GM23338 (cell line): ENCODE data around the gene PXK. TPM values are rescaled to one million over a fixed set of nuclear protein-coding genes. Genes with fewer than 3 reads are reported as not detected.

Source experiments
- ATAC-seq: fragments of 200-7000 bp; cut with Tn5 transposase; 3 replicates; pipeline ENCODE4 v1.9.1; 2020
- DNase-seq: peaks from one replicate; pipeline ENCODE4 v3.0.0-alpha.2; 2015; ENCODE audit warnings: low spot score
- H2AFZ ChIP-seq: fragments of 200-600 bp; sonication (generic); 2 replicates; pipeline ENCODE4 v1.8.0; 2016; ENCODE audit warnings: antibody characterized with exemption, mild to moderate bottlenecking, moderate library complexity
- H3F3A ChIP-seq: fragments of 200-600 bp; sonication (generic); replicated peaks from 2 replicates; pipeline ENCODE4 v1.8.0; 2017; ENCODE audit warnings: antibody characterized with exemption, mixed run types, low read depth
- H3K27ac ChIP-seq: fragments of 200-600 bp; sonication (generic); 2 replicates; pipeline ENCODE4 v1.6.1; 2016; ENCODE audit warnings: low read depth
- H3K27me3 ChIP-seq: fragments of 200-600 bp; sonication (generic); 2 replicates; pipeline ENCODE4 v1.8.0; 2016; ENCODE audit warnings: mild to moderate bottlenecking, mixed run types, moderate library complexity; ENCODE audit not compliant: insufficient read depth
- H3K36me3 ChIP-seq: fragments of 200-600 bp; sonication (generic); 2 replicates; pipeline ENCODE4 v1.8.0; 2016; ENCODE audit warnings: mild to moderate bottlenecking; ENCODE audit not compliant: insufficient read depth
- H3K4me1 ChIP-seq: fragments of 200-600 bp; sonication (generic); 2 replicates; pipeline ENCODE4 v1.8.0; 2016; ENCODE audit warnings: mild to moderate bottlenecking, moderate library complexity; ENCODE audit not compliant: insufficient read depth
- H3K4me2 ChIP-seq: fragments of 200-600 bp; sonication (generic); 2 replicates; pipeline ENCODE4 v1.7.1; 2017; ENCODE audit warnings: mixed run types
- H3K4me3 ChIP-seq: fragments of 200-600 bp; sonication (generic); 2 replicates; pipeline ENCODE4 v1.6.1; 2016; ENCODE audit warnings: mixed run types
- H3K79me2 ChIP-seq: fragments of 200-600 bp; sonication (generic); replicated peaks from 2 replicates; pipeline ENCODE4 v1.8.0; 2017; ENCODE audit warnings: mild to moderate bottlenecking; ENCODE audit not compliant: insufficient read depth
- H3K9me2 ChIP-seq: fragments of 200-600 bp; sonication (generic); 2 replicates; pipeline ENCODE4 v1.8.0; 2017; ENCODE audit not compliant: insufficient read depth
- H4K20me1 ChIP-seq: fragments of 200-600 bp; sonication (generic); replicated peaks from 2 replicates; pipeline ENCODE4 v1.8.0; 2017; ENCODE audit warnings: mild to moderate bottlenecking; ENCODE audit not compliant: insufficient read depth
- H3K27ac Mint-ChIP-seq: 2 replicates; pipeline ENCODE4 v1.8.0; 2020; ENCODE audit warnings: inconsistent platforms, mild to moderate bottlenecking, moderate library complexity, mixed read lengths
- H3K27me3 Mint-ChIP-seq: 3 replicates; pipeline ENCODE4 v1.8.0; 2022; ENCODE audit warnings: low read depth, mild to moderate bottlenecking, moderate library complexity, mixed read lengths, inconsistent platforms; ENCODE audit not compliant: insufficient read depth, poor library complexity
- H3K36me3 Mint-ChIP-seq: 3 replicates; pipeline ENCODE4 v1.8.0; 2021; ENCODE audit warnings: low read depth, mild to moderate bottlenecking, inconsistent platforms, moderate library complexity, mixed read lengths
- H3K4me1 Mint-ChIP-seq: 3 replicates; pipeline ENCODE4 v1.8.0; 2020; ENCODE audit warnings: mild to moderate bottlenecking, inconsistent platforms, mixed read lengths
- H3K4me3 Mint-ChIP-seq: 3 replicates; pipeline ENCODE4 v1.8.0; 2021; ENCODE audit warnings: moderate library complexity, mild to moderate bottlenecking, inconsistent platforms, mixed read lengths
- H3K9me3 Mint-ChIP-seq: 3 replicates; pipeline ENCODE4 v1.8.0; 2020; ENCODE audit warnings: moderate library complexity, mild to moderate bottlenecking, inconsistent platforms, mixed read lengths
- CREB1 ChIP-seq: fragments of 250-450 bp; sonication (Bioruptor Pico); IDR thresholded peaks from 2 replicates; pipeline ENCODE4 v1.5.0; 2020; ENCODE audit warnings: low read depth, mild to moderate bottlenecking, moderate library complexity
- CTCF ChIP-seq, 2 experiments: fragments of 200-600 bp in 1 of 2; sonication (generic) in 1 of 2; conservative IDR thresholded peaks; 2 replicates each; pipeline versions ENCODE4 v1.5.1 to v1.6.1; 2016 to 2017; ENCODE audit warnings: antibody characterized with exemption in 2 of 2, low read depth in 2 of 2, mild to moderate bottlenecking in 2 of 2, moderate library complexity in 1 of 2
- ETS1 ChIP-seq: IDR thresholded peaks from 2 replicates; pipeline ENCODE4 v1.6.1; 2016; ENCODE audit warnings: antibody characterized with exemption
- EZH2 ChIP-seq: fragments of 200-600 bp; sonication (generic); IDR thresholded peaks from one replicate; pipeline ENCODE4 v1.8.0; 2017; ENCODE audit warnings: antibody characterized with exemption, mild to moderate bottlenecking, low read depth; ENCODE audit not compliant: unreplicated experiment
- EZH2phosphoT487 ChIP-seq: fragments of 200-600 bp; sonication (generic); IDR thresholded peaks from one replicate; pipeline ENCODE4 v1.8.1; 2018; ENCODE audit warnings: antibody characterized with exemption; ENCODE audit not compliant: unreplicated experiment
- JUNB ChIP-seq: IDR thresholded peaks from one replicate; pipeline ENCODE4 v1.6.1; 2016; ENCODE audit warnings: antibody characterized with exemption; ENCODE audit not compliant: unreplicated experiment
- NANOG ChIP-seq: IDR thresholded peaks from 2 replicates; pipeline ENCODE4 v1.6.1; 2016; ENCODE audit warnings: antibody characterized with exemption, borderline replicate concordance
- POLR2AphosphoS5 ChIP-seq: IDR thresholded peaks from 2 replicates; pipeline ENCODE4 v1.6.1; 2016; ENCODE audit warnings: antibody characterized with exemption, low read depth
- REST ChIP-seq: IDR thresholded peaks from one replicate; pipeline ENCODE4 v1.6.1; 2018; ENCODE audit warnings: antibody characterized with exemption; ENCODE audit not compliant: unreplicated experiment
- STAT1 ChIP-seq: IDR thresholded peaks from one replicate; pipeline ENCODE4 v1.6.1; 2016; ENCODE audit warnings: antibody characterized with exemption; ENCODE audit not compliant: unreplicated experiment
- ZNF114 ChIP-seq: fragments of 250-450 bp; sonication (Bioruptor Pico); IDR thresholded peaks from 2 replicates; pipeline ENCODE4 v1.5.0; 2020; ENCODE audit warnings: mild to moderate bottlenecking, moderate library complexity
- ZNF331 ChIP-seq: fragments of 250-450 bp; sonication (Bioruptor Pico); IDR thresholded peaks from 2 replicates; pipeline ENCODE4 v1.5.0; 2020; ENCODE audit warnings: low read depth, mild to moderate bottlenecking, moderate library complexity
- ZNF462 ChIP-seq: fragments of 250-450 bp; sonication (Bioruptor Pico); IDR thresholded peaks from 2 replicates; pipeline ENCODE4 v1.5.0; 2020; ENCODE audit warnings: mild to moderate bottlenecking, moderate library complexity
- polyA plus RNA-seq: library from polyadenylated mRNA; unstranded; fragments of >200 nt; fragmentation: Nextera tagmentation; extraction: Ambion mirVana; gene quantifications from 2 replicates; pipeline ENCODE4 v1.2.1, GENCODE V29; 2016
- total RNA-seq: library from RNA; depleted of rRNA; stranded (reverse); fragments of >200 nt; shearing (Covaris generic); gene quantifications from 2 replicates; pipeline ENCODE4 v1.2.3, GENCODE V29; 2014

Gene PXK
- total and polyA plus RNA-seq, 2 experiments from 2014 or later = 6.4 to 6.5 TPM

GRCh38 chr3:58370407-58370806, 37.7 kb downstream of the PXK start:
- no peak for DNase-seq
- no peaks in the 10 kb centered on the region for H3K79me2 ChIP-seq
- Mint-ChIP-seq H3K27me3 (peaks cover 2% of the 10 kb centered on the region), H3K27ac (no peak overlapping the region), H3K36me3 (no peaks in the 10 kb centered on the region), H3K4me1 (peaks cover 17% of the 10 kb centered on the region), H3K9me3 (no peaks in the 10 kb centered on the region; the same call in 2 of the 3 replicates), H3K4me3 (no peak overlapping the region)
- peaks cover 7% of the 10 kb centered on the region; the same call in 1 of the 2 replicates for H3K4me1 ChIP-seq
- no peaks in the 10 kb centered on the region for H3K27me3 ChIP-seq
- no peaks in the 10 kb centered on the region for H4K20me1 ChIP-seq
- no peaks in the 10 kb centered on the region for H3K9me2 ChIP-seq
- no peak overlapping the region for H3K27ac ChIP-seq
- H3F3A ChIP-seq = no peaks in the 10 kb centered on the region
- no peak overlapping the region for H2AFZ ChIP-seq
- TF ChIP-seq ZNF331 (CRISPR knock-in tag) (no peak), CREB1 (CRISPR knock-in tag) (no peak), JUNB (no peak), EZH2phosphoT487 (no peak), NANOG (no peak), ETS1 (no peak), REST (no peak), EZH2 (no peak), CTCF (conservative IDR thresholded peaks at IDR 0.05; ENCODE audit: low read depth in 2 of 2) (no peak), POLR2AphosphoS5 (no peak), ZNF114 (CRISPR knock-in tag) (no peak), ZNF462 (CRISPR knock-in tag) (no peak), STAT1 (no peak)
- no peak overlapping the region for H3K4me3 ChIP-seq
- H3K36me3 ChIP-seq = no peaks in the 10 kb centered on the region
- no peak for ATAC-seq
- H3K4me2 ChIP-seq = no peak overlapping the region
